GM10266 (cell line): ENCODE results near the gene ZNF483.

Experiments used
- DNase-seq: peaks from one replicate; pipeline ENCODE4 v3.0.0; 2012; ENCODE audit errors: extremely low spot score
- TF ChIP-seq, protein P1 (sequence below): IDR thresholded peaks from 2 replicates; pipeline ENCODE4 v1.5.1; 2012; ENCODE audit warnings: mild to moderate bottlenecking, low read depth; ENCODE audit not compliant: control insufficient read depth, insufficient read depth; ENCODE audit errors: missing control alignments

Gene ZNF483

DNA sequence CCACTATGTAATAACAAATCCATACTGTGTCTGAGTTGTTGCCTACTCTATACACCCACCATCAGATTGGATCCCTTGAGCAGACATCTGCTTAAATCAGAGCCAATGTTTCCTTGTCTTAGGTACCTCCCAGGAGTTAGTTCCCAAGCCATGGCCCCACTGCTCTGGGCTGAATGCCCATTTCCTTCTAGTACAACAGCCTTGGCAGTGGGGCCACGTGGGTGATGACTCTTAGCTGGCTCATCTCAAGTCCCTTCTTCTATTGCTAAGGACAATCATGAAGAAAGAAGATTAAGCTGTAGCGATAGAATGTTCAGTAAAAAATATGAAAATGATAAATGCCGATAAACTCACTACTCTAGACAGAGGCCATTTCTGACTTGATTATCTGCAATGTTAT, 57.9 kb downstream of the ZNF483 start:
- no peak for DNase-seq
- TF ChIP-seq, protein P1, sequence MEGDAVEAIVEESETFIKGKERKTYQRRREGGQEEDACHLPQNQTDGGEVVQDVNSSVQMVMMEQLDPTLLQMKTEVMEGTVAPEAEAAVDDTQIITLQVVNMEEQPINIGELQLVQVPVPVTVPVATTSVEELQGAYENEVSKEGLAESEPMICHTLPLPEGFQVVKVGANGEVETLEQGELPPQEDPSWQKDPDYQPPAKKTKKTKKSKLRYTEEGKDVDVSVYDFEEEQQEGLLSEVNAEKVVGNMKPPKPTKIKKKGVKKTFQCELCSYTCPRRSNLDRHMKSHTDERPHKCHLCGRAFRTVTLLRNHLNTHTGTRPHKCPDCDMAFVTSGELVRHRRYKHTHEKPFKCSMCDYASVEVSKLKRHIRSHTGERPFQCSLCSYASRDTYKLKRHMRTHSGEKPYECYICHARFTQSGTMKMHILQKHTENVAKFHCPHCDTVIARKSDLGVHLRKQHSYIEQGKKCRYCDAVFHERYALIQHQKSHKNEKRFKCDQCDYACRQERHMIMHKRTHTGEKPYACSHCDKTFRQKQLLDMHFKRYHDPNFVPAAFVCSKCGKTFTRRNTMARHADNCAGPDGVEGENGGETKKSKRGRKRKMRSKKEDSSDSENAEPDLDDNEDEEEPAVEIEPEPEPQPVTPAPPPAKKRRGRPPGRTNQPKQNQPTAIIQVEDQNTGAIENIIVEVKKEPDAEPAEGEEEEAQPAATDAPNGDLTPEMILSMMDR = no peak

DNA sequence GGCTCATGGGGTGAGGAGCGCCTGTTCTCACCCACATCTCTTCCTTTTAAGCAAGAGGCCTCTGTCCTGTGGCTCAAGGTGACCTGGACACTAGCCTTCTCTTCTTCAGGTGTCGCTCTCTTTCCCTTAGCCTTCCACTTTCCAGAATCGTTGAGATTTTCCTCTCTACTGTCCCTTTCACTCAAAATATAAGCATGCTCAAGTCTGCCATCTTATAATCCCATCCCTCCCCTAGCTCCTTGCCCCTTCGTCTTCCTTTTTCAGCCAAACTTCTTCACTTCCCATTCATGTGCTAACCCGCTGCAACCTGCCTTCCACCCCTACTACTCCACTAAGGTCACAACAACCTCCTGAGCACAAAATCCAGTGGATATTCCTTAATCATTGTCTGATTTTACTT, 61.4 kb downstream of the ZNF483 start:
- TF ChIP-seq, protein P1 = no peak
- no peak for DNase-seq

DNA sequence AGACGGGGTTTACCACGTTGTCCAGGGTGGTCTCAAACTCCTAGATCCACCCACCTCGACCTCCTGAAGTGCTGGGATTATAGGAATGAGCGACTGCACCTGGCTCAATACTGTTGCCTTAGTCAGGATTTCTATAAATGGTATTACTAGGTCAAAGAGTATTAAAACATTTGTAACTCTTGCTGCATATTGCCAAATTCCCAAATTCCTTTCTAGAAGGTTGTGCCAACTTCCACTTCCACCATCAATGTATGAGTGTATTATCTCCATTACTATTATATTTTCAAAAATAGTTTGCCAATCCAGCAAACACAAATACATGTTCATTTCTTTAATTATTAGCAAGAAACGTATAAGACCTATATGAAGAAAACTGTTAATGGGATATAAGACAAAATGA, 63.9 kb downstream of the ZNF483 start:
- TF ChIP-seq, protein P1 = no peak
- DNase-seq = no peak

DNA sequence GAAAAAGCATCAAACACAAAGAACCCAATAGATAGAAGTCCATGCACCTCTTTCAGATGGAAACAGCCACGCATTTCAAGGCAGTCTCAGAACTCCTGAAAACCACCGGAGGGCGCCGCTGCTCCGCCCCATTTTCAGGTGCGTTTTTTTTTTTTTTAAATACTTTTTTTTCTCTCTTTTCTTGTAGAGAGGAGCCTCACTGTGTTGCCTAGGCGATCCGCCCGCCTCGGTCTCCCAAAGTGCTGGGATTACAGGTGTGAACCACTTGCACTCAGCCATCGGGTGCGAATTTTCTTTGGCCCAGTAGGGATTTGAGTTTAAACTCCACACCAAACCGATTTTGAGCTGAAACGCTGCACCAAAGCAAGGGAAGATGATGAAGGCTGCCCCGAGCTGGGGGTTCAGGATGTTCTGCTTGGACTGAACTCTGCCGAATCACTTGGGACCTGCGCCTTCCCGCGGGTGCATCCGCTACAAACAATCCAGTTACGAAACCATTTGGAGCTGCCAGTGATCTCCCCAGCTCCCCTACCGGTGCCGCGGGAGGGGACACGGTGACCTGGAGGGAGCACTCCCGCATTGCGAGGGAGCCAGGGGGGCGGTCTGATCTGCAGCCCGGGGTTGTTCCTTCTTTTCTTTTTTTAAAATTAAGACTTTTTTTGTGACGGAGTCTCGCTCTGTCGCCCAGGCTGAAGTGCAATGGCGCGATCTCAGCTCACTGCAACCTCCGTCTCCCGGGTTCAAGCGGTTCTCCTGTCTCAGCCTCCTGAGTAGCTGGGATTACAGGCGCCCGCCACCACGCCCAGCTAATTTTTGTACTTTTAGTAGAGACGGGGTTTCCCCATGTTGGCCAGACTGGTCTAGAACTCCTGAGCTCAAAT, 73.1 kb downstream of the ZNF483 start:
- DNase-seq = peak; percentile 77
- TF ChIP-seq, protein P1 = peak; percentile 74

DNA sequence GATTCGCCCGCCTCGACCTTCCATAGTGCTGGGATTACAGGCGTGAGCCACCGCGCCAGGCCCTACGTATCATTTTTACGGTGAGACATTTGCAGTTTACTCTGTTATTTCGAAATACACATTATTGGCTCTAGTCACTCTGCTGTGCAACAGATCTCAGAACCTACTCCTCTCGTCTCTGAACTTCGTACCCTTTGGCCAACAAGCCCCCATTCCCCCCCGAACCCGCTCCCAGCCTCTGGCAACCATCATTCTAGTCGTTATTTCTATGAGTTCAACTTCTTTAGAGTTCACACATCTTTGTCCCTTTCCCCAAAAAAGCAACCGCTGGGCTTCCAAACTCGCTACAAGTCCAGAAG, 73.7 kb downstream of the ZNF483 start:
- TF ChIP-seq, protein P1 = no peak
- peak; percentile 43 for DNase-seq

DNA sequence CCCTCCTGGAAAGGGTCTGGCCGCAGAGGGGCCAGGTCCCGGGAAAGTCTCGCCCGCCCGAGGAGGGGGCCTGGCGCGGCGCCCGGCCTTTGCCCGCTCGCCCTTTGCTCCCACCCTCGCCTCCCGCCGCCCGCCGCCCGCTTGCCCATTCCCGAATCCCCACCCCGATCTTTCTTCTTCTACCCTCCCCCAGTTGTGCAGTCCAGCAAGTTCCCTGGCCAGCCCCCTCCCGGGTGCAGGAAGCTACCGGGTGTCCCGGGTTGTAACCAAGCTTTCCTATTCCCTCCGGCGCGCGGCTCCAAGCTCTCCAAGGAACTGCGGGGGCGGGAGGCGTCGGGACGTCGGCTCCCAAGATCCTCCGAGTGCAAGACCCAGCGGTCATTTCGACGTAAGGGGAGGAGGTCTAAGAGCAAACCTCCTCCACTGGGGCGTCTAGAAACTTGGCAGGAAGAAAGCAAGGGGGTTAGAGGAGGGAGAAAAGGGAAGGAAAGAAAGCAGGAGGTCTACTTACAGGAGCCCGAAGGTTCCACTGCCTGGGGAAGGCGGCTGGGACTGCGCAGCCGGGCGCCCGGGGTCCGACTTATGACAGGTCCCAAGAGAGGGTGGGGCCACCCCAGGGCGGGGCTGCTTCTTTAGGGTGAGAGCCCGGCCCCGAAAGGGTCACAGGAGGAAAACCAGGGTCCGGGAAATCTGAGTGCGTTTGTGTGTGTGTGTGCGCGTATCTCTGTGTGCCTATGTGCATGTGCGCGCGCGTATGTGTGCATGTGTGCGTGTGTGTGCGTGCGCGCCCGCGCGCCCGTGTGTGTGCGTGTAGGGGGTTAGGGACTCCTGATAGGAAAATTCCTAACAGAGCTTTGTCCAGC, 74.3 kb downstream of the ZNF483 start, which contains the start of gene PTGR1:
Gene PTGR1 (minus strand): TSS at position 556 of the 863 bp plus-strand sequence. CDS start 2,225 bp downstream, outside the sequence.
- TF ChIP-seq, protein P1 = no peak
- peak; percentile 62 for DNase-seq
